SK-N-SH (cell line): ENCODE measurements around the gene PDE4D. TPM values are rescaled to one million over a fixed set of nuclear protein-coding genes. Genes with fewer than 3 reads are reported as not detected.

Experiments used
- CTCF ChIA-PET: fragments of 300-600, 350-600 bp; formaldehyde crosslinking; extraction: SDS; loops from one replicate; lab custom pipeline; 2021; lab: Yijun Ruan, JAX
- POLR2A ChIA-PET: fragments of 350-600 bp; sonication (Branson Sonifier 250); formaldehyde crosslinking; extraction: SDS; loops from one replicate; lab custom pipeline; 2020; ENCODE audit warnings: antibody characterized with exemption, inconsistent platforms; lab: Yijun Ruan, JAX
- DNase-seq: peaks from one replicate; pipeline ENCODE4 v3.0.0; 2012
- H2AFZ ChIP-seq: fragments of 200-600 bp; sonication (generic); 2 replicates; pipeline ENCODE4 v1.8.1; 2016; ENCODE audit warnings: antibody characterized with exemption, mild to moderate bottlenecking, low read depth
- H3F3A ChIP-seq: fragments of 200-600 bp; sonication (generic); replicated peaks from 2 replicates; pipeline ENCODE3; 2016; ENCODE audit warnings: antibody characterized with exemption, mild to moderate bottlenecking; ENCODE audit not compliant: insufficient read depth
- H3K27ac ChIP-seq, 2 experiments: fragments of 200-500 bp in 1 of 2; fragments of 200-600 bp in 1 of 2; sonication (Bioruptor generic) in 1 of 2; sonication (generic), shearing (Covaris generic) in 1 of 2; 2 replicates each; pipeline versions ENCODE4 v1.5.1 to v1.6.1; 2014 to 2016; ENCODE audit warnings: low read depth in 2 of 2, inconsistent platforms in 1 of 2, low read length in 1 of 2, mild to moderate bottlenecking in 1 of 2, mixed read lengths in 1 of 2
- H3K27me3 ChIP-seq: fragments of 200-600 bp; sonication (generic), shearing (Covaris generic); 2 replicates; pipeline ENCODE4 v1.6.1; 2016; ENCODE audit warnings: mixed run types; ENCODE audit not compliant: insufficient read depth
- H3K36me3 ChIP-seq, 2 experiments: fragments of 200-500 bp in 1 of 2; fragments of 200-600 bp in 1 of 2; sonication (Bioruptor generic) in 1 of 2; sonication (generic) in 1 of 2; replicated peaks in 1 of 2; 2 replicates each; pipeline versions ENCODE3 to v1.5.1; 2014 to 2016; ENCODE audit warnings: low read length in 1 of 2, mild to moderate bottlenecking in 1 of 2; ENCODE audit not compliant: insufficient read depth in 2 of 2, control insufficient read depth in 1 of 2
- H3K4me1 ChIP-seq, 2 experiments: fragments of 200-500 bp in 1 of 2; fragments of 200-600 bp in 1 of 2; sonication (Bioruptor generic) in 1 of 2; sonication (generic), shearing (Covaris generic) in 1 of 2; 2 replicates each; pipeline versions ENCODE4 v1.5.1 to v1.6.1; 2014 to 2016; ENCODE audit warnings: low read depth in 1 of 2, low read length in 1 of 2, mixed run types in 1 of 2; ENCODE audit not compliant: insufficient read depth in 2 of 2, control insufficient read depth in 1 of 2
- H3K4me2 ChIP-seq: fragments of 200-600 bp; sonication (generic), shearing (Covaris generic); 2 replicates; pipeline ENCODE4 v1.6.1; 2017; ENCODE audit warnings: mixed run types
- H3K4me3 ChIP-seq, 2 experiments: fragments of 200-500 bp in 1 of 2; fragments of 200-600 bp in 1 of 2; sonication (Bioruptor generic) in 1 of 2; sonication (generic), shearing (Covaris generic) in 1 of 2; 2 replicates each; pipeline versions ENCODE4 v1.5.1 to v1.8.1; 2014 to 2016; ENCODE audit warnings: low read depth in 2 of 2, inconsistent platforms in 1 of 2, low read length in 1 of 2, mild to moderate bottlenecking in 1 of 2, mixed read lengths in 1 of 2, moderate library complexity in 1 of 2
- H3K79me2 ChIP-seq: fragments of 200-600 bp; sonication (generic); 2 replicates; pipeline ENCODE4 v1.8.1; 2017; ENCODE audit warnings: mild to moderate bottlenecking; ENCODE audit not compliant: insufficient read depth
- H3K9ac ChIP-seq: fragments of 200-600 bp; sonication (generic); 2 replicates; pipeline ENCODE4 v1.6.1; 2017; ENCODE audit warnings: mixed run types
- H3K9me2 ChIP-seq: fragments of 200-600 bp; sonication (generic); 2 replicates; pipeline ENCODE4 v1.6.1; 2017; ENCODE audit warnings: mixed run types
- H3K9me3 ChIP-seq: fragments of 200-600 bp; sonication (generic); 2 replicates; pipeline ENCODE4 v1.6.1; 2017; ENCODE audit warnings: mixed run types, mild to moderate bottlenecking, moderate library complexity
- H4K20me1 ChIP-seq: fragments of 200-600 bp; sonication (generic); 2 replicates; pipeline ENCODE4 v1.6.1; 2017; ENCODE audit warnings: mild to moderate bottlenecking, mixed run types; ENCODE audit not compliant: insufficient read depth
- FOXM1 ChIP-seq: IDR thresholded peaks from 2 replicates; pipeline ENCODE4 v1.4.0; 2012; ENCODE audit warnings: low read depth, mild to moderate bottlenecking
- GABPA ChIP-seq: IDR thresholded peaks from 2 replicates; pipeline ENCODE4 v1.4.0; 2012; ENCODE audit warnings: low read depth, mild to moderate bottlenecking
- GATA2 ChIP-seq: sonication (generic); formaldehyde crosslinking; IDR thresholded peaks from 2 replicates; pipeline ENCODE4 v1.5.0; 2020; ENCODE audit warnings: mild to moderate bottlenecking, missing genetic modification reagents
- MEF2A ChIP-seq: IDR thresholded peaks from 2 replicates; pipeline ENCODE4 v1.4.0; 2012; ENCODE audit warnings: low read depth, borderline replicate concordance
- SMC3 ChIP-seq: IDR thresholded peaks from 2 replicates; pipeline ENCODE4 v1.6.1; 2012; ENCODE audit warnings: low read depth, low read length, improper control_type of control experiment
- TCF12 ChIP-seq: IDR thresholded peaks from 2 replicates; pipeline ENCODE4 v1.4.0; 2012
- TEAD4 ChIP-seq: IDR thresholded peaks from 2 replicates; pipeline ENCODE4 v1.4.0; 2012; ENCODE audit warnings: mild to moderate bottlenecking, borderline replicate concordance; ENCODE audit not compliant: insufficient read depth
- YY1 ChIP-seq: IDR thresholded peaks from 2 replicates; pipeline ENCODE4 v1.4.0; 2012; ENCODE audit warnings: low read depth, mild to moderate bottlenecking
- WGBS: methylation state at CpG from one replicate; pipeline ENCODE4 v1.1.6; 2017; ENCODE audit warnings: low lambda C conversion rate; 5-methylcytosine and 5-hydroxymethylcytosine counted together
- polyA plus RNA-seq, 3 experiments: library from polyadenylated mRNA; depleted of rRNA; stranded (reverse); fragments of >200 nt; gene quantifications; 2 replicates each; pipeline ENCODE4 v1.2.3, GENCODE V29; 2012
- TF ChIP-seq, protein P1 (sequence below): IDR thresholded peaks from 2 replicates; pipeline ENCODE4 v1.4.0; 2012; ENCODE audit warnings: low read depth, borderline replicate concordance
- TF ChIP-seq, protein P2 (sequence below): IDR thresholded peaks from 2 replicates; pipeline ENCODE4 v1.4.0; 2012; ENCODE audit warnings: low read depth
- TF ChIP-seq, protein P3 (sequence below): IDR thresholded peaks from 2 replicates; pipeline ENCODE4 v1.6.1; 2012; ENCODE audit warnings: mild to moderate bottlenecking, low read depth, low read length, moderate library complexity

Gene PDE4D
- polyA plus RNA-seq, 1 of the 3 experiments (the other 2 are of a cell fraction), result 2.4 TPM

DNA sequence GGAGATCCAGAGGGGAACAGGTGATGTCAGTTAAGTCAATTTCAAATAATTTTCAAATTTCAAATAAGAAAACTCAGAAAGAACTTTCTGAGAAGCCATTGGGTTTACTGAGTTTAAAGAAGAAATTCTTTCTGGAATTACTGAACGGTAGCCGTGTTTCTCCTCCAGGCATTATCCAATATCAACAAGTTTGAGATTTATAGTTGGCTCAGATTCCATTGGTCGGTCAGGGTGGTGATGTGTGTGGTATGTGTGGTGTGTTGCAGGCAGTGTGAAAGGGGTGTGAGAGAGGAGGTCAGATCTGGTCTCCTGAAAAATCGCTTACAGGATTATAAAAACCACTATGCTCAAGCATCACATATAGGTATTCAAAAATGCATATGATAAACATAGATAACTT, 60.1 kb downstream of the PDE4D start:
- no peak for DNase-seq
- Histone ChIP-seq H3K9me2 (no peaks in the 10 kb centered on the region), H3K27me3 (no peaks in the 10 kb centered on the region), H3K79me2 (no peaks in the 10 kb centered on the region), H3K9ac (no peak overlapping the region), H3K27ac (no peak overlapping the region; a peak in 1 of 4 replicates), H3K4me1 (peaks cover 3 to 17% of the 10 kb centered on the region in 2 experiments), H4K20me1 (no peaks in the 10 kb centered on the region), H3K9me3 (no peaks in the 10 kb centered on the region), H2AFZ (no peak overlapping the region), H3K4me3 (no peak overlapping the region), H3K4me2 (no peak overlapping the region), H3F3A (peaks cover 34% of the 10 kb centered on the region), H3K36me3 (no peaks in the 10 kb centered on the region)
- ChIA-PET CTCF (no interaction called here), POLR2A (no interaction called here)
- TF ChIP-seq, protein P1, sequence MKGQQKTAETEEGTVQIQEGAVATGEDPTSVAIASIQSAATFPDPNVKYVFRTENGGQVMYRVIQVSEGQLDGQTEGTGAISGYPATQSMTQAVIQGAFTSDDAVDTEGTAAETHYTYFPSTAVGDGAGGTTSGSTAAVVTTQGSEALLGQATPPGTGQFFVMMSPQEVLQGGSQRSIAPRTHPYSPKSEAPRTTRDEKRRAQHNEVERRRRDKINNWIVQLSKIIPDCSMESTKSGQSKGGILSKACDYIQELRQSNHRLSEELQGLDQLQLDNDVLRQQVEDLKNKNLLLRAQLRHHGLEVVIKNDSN, result no peak
- TF ChIP-seq, protein P2, sequence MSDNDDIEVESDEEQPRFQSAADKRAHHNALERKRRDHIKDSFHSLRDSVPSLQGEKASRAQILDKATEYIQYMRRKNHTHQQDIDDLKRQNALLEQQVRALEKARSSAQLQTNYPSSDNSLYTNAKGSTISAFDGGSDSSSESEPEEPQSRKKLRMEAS, result no peak
- TF ChIP-seq TEAD4 (no peak), YY1 (no peak), GABPA (no peak)
- TF ChIP-seq, protein P3, sequence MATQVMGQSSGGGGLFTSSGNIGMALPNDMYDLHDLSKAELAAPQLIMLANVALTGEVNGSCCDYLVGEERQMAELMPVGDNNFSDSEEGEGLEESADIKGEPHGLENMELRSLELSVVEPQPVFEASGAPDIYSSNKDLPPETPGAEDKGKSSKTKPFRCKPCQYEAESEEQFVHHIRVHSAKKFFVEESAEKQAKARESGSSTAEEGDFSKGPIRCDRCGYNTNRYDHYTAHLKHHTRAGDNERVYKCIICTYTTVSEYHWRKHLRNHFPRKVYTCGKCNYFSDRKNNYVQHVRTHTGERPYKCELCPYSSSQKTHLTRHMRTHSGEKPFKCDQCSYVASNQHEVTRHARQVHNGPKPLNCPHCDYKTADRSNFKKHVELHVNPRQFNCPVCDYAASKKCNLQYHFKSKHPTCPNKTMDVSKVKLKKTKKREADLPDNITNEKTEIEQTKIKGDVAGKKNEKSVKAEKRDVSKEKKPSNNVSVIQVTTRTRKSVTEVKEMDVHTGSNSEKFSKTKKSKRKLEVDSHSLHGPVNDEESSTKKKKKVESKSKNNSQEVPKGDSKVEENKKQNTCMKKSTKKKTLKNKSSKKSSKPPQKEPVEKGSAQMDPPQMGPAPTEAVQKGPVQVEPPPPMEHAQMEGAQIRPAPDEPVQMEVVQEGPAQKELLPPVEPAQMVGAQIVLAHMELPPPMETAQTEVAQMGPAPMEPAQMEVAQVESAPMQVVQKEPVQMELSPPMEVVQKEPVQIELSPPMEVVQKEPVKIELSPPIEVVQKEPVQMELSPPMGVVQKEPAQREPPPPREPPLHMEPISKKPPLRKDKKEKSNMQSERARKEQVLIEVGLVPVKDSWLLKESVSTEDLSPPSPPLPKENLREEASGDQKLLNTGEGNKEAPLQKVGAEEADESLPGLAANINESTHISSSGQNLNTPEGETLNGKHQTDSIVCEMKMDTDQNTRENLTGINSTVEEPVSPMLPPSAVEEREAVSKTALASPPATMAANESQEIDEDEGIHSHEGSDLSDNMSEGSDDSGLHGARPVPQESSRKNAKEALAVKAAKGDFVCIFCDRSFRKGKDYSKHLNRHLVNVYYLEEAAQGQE, result no peak
- WGBS, result 83% methylated on average over 4 of the region's 4 CpGs

DNA sequence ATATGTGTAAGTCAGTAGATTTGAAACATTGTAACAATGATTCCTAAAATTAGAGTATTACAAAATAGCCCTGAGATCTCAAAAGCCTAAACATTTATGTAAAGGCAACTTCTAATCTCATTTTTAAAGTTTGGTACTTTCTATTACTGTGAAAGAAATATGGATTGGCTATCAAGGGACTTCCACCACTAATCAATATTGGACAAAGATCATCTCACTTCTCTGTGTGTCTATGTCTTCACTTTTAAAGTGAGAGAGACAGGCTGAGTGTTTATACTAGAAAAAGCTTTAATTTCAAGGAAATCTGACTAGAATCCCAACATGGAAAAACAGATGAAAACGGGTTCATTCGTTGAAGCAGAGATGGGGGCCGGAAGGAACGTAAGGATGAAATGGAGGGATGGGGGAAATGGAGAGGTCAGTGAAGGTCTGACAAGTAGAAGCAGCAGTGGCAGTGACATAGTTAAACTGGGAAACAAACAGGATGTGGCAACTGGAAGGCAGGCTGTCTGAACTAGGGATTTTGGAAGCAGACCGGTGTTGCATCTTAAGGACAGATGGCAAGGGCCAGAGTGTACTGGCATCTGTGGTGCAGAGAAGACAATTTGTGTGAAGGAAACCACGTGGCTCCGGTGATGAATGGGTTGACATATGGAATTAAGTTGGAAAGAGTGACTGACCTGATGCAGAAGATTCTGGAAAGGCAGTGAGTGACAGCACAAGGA, 60.8 kb downstream of the PDE4D start:
- no peak overlapping the region for H3K4me2 ChIP-seq
- no peak overlapping the region for H3K9ac ChIP-seq
- H3K4me3 ChIP-seq, result no peak overlapping the region
- POLR2A ChIA-PET, result no interaction called here
- no peaks in the 10 kb centered on the region for H3K9me3 ChIP-seq
- no peak for DNase-seq
- TF ChIP-seq SMC3 (no peak), GATA2 (CRISPR knock-in tag) (no peak), MEF2A (no peak), TCF12 (peak; percentile 34; the same call in 1 of the 2 replicates), FOXM1 (no peak), TEAD4 (no peak)
- TF ChIP-seq, all 33 proteins: peak for 1
- H3K9me2 ChIP-seq, result no peaks in the 10 kb centered on the region
- H2AFZ ChIP-seq, result no peak overlapping the region
- CTCF ChIA-PET, result no interaction called here
- H3K27ac ChIP-seq, result peak overlapping the region in 1 of 2 experiments; percentile 78; a peak in 1 of 4 replicates
- peaks cover 3 to 17% of the 10 kb centered on the region in 2 experiments for H3K4me1 ChIP-seq
- H4K20me1 ChIP-seq, result no peaks in the 10 kb centered on the region
- no peaks in the 10 kb centered on the region for H3K79me2 ChIP-seq
- H3F3A ChIP-seq, result peaks cover 30% of the 10 kb centered on the region
- H3K27me3 ChIP-seq, result no peaks in the 10 kb centered on the region
- 74% methylated on average over 7 of the region's 7 CpGs for WGBS
- H3K36me3 ChIP-seq, result no peaks in the 10 kb centered on the region
